T47D (cell line): ENCODE measurements around the gene CD79A.

Experiments used
- DNase-seq, 2 experiments: peaks; one replicate each; pipeline versions ENCODE4 v3.0.0 to v3.0.0-alpha.2; 2011 to 2012; ENCODE audit warnings: low read depth in 1 of 2, low spot score in 1 of 2
- JUND ChIP-seq: IDR thresholded peaks from 2 replicates; pipeline ENCODE4 v1.6.1; 2012; ENCODE audit warnings: low read depth
- in situ Hi-C: cut with HindIII; loops from 2 replicates; pipeline ENCODE4 v1.10.0; 2016; ENCODE audit warnings: low sequenced_read_pairs, low pct_unique_long_range_greater_than_20kb

CD79A gene

GRCh38 chr19:41853768-41854167 is 23.3 kb upstream of the CD79A start:
- no peak for TF ChIP-seq JUND
- in situ Hi-C loops = no loop called here
- DNase-seq = no peak

- TF ChIP-seq JUND = no peak
- in situ Hi-C loops = no loop called here
- DNase-seq = no peak
Observed at GRCh38 chr19:41859213-41859617, 17.9 kb upstream of the CD79A start.

- in situ Hi-C loops = no loop called here
- TF ChIP-seq JUND = no peak
- DNase-seq = peak; percentile 87 to 98
Observed at GRCh38 chr19:41859618-41860418, 17.3 kb upstream of the CD79A start, which contains the start of gene RPS19. Gene RPS19, plus strand, starts transcription at chr19:41860255. Its CDS starts 520 bp downstream, at chr19:41860775.

GRCh38 chr19:41860419-41861115 is 16.5 kb upstream of the CD79A start:
- no peak for DNase-seq
- no peak for TF ChIP-seq JUND
- in situ Hi-C loops = no loop called here

- in situ Hi-C loops = no loop called here
- no peak for TF ChIP-seq JUND
- no peak for DNase-seq
Observed at GRCh38 chr19:41861116-41861768, 15.8 kb upstream of the CD79A start.

- DNase-seq = no peak
- in situ Hi-C loops = no loop called here
- no peak for TF ChIP-seq JUND
Observed at GRCh38 chr19:41861846-41862245, 15.2 kb upstream of the CD79A start.

GRCh38 chr19:41862445-41862986 is 14.6 kb upstream of the CD79A start:
- in situ Hi-C loops = no loop called here
- TF ChIP-seq JUND = no peak
- DNase-seq = no peak

GRCh38 chr19:41863209-41863931 is 13.7 kb upstream of the CD79A start:
- DNase-seq = no peak
- no peak for TF ChIP-seq JUND
- in situ Hi-C loops = no loop called here

- no peak for DNase-seq
- no peak for TF ChIP-seq JUND
- in situ Hi-C loops = no loop called here
Observed at GRCh38 chr19:41864374-41864773, 12.7 kb upstream of the CD79A start.

- no peak for DNase-seq
- no peak for TF ChIP-seq JUND
- in situ Hi-C loops = no loop called here
Observed at GRCh38 chr19:41866284-41866683, 10.8 kb upstream of the CD79A start.

- in situ Hi-C loops = no loop called here
- no peak for TF ChIP-seq JUND
- no peak for DNase-seq
Observed at GRCh38 chr19:41868120-41868988, 8.7 kb upstream of the CD79A start.

- in situ Hi-C loops = no loop called here
- DNase-seq = no peak
- no peak for TF ChIP-seq JUND
Observed at GRCh38 chr19:41868989-41869300, 8.1 kb upstream of the CD79A start.
